GM12892 (cell line): Measurements from ENCODE around the gene FMN2.

ENCODE experiments used
- POLR2A ChIP-seq: IDR thresholded peaks from 2 replicates; pipeline ENCODE4 v1.6.1; 2011; ENCODE audit warnings: low read depth, low read length, control low read depth
- POLR2AphosphoS5 ChIP-seq: IDR thresholded peaks from 2 replicates; pipeline ENCODE4 v1.6.1; 2011; ENCODE audit warnings: low read depth, low read length, control low read depth
- TAF1 ChIP-seq: IDR thresholded peaks from 2 replicates; pipeline ENCODE4 v1.6.1; 2011; ENCODE audit warnings: low read depth, mild to moderate bottlenecking, control low read depth, low read length, borderline replicate concordance

- TF ChIP-seq POLR2A = no peak
- no peak for TF ChIP-seq POLR2AphosphoS5
- TF ChIP-seq TAF1 = no peak
Observed at GRCh38 chr1:240356568-240356967, 264.9 kb downstream of the FMN2 start.
